ENCODE data around the gene DIAPH2.
A peak's percentile ranks its signal among the peaks of the same experiment; 100 is the strongest.
"Not testable (repeated sequence)": the region's sequence is repeated elsewhere in the genome, so short reads cannot be mapped to it uniquely, and the experiment has no call there.

The DIAPH2 gene

GRCh38 chrX:96684339-96685209 is at the start of gene DIAPH2:
Gene DIAPH2 (plus strand): TSS chrX:96684842.
- DNase-seq (ENCODE audit: low spot score) = peak; percentile 67

DNA sequence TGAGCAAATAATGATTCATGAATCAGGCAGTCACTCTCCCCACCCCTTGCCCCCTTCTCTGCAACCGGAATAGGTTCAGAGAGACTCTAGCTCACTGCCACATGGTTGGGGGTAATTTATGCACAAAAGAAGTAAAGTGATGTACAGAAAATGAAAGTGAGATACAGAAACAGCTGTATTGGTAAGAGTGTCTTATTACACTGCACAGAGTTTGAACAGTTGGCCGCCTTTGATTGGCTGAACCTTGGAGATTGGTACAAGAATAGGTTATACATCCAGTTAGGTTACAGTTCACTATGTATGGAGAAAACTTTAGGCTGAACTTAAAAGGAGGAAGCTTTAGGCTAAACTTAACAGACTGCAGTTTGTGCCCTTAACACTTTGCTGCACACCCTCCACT is 34.6 kb upstream of the DIAPH2 start:
- no peak for DNase-seq (ENCODE audit: low spot score)

DNA sequence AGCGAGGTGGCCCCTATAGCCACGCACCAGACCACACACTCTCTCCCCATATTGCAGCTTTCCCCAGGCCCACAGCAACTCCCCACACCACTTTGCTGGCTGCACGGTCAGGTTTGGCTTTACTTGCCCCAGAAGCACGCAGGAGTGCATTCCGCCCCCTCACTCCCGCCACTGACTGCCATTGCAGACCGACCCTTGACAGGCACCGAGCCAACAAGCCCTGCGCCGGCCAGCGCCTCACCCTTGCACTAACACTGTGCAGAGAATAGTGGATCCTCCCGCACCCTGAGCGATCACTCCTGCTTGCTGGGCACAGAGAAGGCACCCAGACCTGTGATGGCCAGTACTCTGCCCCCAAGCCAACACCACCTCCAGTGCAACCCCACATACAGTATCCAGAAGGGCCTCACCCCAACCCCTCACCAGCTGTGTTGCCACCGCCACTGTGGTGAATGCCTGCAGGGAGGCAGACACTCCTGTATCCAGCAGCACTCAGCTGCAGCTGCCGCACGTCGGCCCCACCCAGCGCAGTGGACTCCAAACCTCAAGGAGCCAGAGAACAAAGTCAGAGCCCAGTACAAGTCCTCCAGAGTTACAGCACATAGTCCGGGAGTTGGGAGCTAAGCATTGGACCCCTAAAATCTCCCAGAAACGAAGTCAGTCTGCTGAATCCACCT is 28.6 kb upstream of the DIAPH2 start:
- no peak for DNase-seq (ENCODE audit: low spot score)

GRCh38 chrX:96682516-96682915 is 2.1 kb upstream of the DIAPH2 start:
- peak; percentile 35 for DNase-seq (ENCODE audit: low spot score)

GRCh38 chrX:96683997-96684338 is 674 bp upstream of the DIAPH2 start:
- no peak for DNase-seq (ENCODE audit: low spot score)

GRCh38 chrX:96685210-96686099 is 813 bp downstream of the DIAPH2 start:
- DNase-seq (ENCODE audit: low spot score) = peak; percentile 14

GRCh38 chrX:96687776-96688175 is 3.1 kb downstream of the DIAPH2 start:
- DNase-seq (ENCODE audit: low spot score) = no peak

- no peak for DNase-seq (ENCODE audit: low spot score)
These were observed 4.1 kb downstream of the DIAPH2 start for GRCh38 chrX:96688789-96689188.

DNA sequence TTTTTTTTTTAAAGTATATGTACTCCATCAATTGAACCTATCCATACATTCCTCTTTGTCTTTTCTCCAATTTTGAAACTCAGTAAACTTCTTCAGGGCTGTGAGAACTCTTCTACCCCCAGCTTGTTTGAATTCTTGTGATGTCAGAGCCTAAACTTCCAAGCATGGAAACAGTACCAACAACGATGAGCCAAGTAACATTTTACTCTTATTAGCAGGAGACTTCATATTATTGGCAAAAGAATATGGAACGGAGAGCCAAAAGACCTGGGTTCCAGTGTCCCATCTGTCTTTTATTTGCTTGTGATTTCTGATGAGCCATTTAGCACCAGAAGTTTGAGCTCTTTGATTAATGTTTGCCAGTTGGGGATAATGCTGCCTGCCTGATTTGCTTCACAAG is 5.3 kb downstream of the DIAPH2 start:
- no peak for DNase-seq (ENCODE audit: low spot score)

DNA sequence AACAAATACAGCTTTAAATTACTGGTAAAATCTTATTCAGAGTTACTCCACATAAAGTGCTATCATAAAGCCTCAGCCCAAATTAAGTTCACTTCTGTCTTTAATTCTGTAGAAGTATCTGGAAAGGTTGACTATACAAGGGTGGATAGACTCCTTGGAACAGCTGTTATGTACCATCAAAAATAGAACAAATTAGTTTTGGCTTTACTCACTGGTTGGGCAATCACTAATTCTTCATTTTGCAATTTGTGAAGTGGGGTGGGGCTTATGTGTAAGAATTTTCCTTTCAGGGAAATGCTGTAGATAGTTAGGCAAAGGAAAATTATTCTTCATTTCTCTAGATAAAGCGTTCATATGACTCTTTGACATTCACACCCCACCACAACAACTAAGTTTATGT is 7.8 kb downstream of the DIAPH2 start:
- no peak for DNase-seq (ENCODE audit: low spot score)

- DNase-seq (ENCODE audit: low spot score) = no peak
These were observed 8.2 kb downstream of the DIAPH2 start for GRCh38 chrX:96692890-96693289.

GRCh38 chrX:96693407-96693806 is 8.8 kb downstream of the DIAPH2 start:
- no peak for DNase-seq (ENCODE audit: low spot score)

DNA sequence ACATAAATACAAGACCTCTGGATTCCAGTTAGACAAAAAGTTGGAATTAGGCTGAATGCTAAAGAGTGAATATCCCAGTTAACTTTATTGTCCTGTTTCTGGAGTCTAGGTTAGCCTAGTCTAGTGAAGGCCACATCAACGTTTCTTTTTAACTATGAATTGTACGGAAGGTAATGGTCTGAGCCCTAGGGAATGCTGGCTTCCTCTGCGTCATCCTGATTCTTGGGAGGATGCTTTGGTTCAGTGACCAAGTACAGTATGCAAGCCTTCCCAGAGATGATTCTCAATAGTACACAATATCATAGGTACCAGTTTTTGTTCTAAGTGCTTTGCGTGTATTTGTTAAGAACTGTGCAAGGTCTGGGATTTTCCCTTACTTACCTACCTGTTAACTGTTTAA is 11.8 kb downstream of the DIAPH2 start:
- no peak for DNase-seq (ENCODE audit: low spot score)

- no peak for DNase-seq (ENCODE audit: low spot score)
These were observed 16.0 kb downstream of the DIAPH2 start for GRCh38 chrX:96700625-96701024.

DNA sequence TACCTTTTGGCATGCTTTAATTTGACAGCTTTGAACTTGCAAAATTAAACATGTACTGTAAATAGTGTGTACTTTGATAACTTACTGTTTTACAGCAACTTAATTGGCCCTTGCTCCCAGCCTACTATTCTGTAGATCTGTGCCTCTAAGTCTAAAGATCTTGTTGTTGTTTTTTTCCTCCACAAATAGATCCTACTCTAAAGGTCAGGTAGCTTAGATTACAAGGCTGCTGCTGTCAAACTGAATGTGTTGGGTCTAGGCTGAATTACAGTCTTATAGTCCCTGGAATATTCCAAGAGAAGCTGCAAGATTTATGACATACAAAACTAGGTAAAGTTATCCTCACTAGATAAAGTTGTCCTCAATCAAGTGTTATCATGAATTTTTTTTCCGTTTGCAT is 18.7 kb downstream of the DIAPH2 start:
- DNase-seq (ENCODE audit: low spot score) = no peak

- DNase-seq (ENCODE audit: low spot score) = no peak
These were observed 19.2 kb downstream of the DIAPH2 start for GRCh38 chrX:96703816-96704215.

- DNase-seq (ENCODE audit: low spot score) = no peak
These were observed 20.0 kb downstream of the DIAPH2 start for GRCh38 chrX:96704629-96705028.

- no peak for DNase-seq (ENCODE audit: low spot score)
These were observed 21.3 kb downstream of the DIAPH2 start for GRCh38 chrX:96705905-96706304.

GRCh38 chrX:96707804-96708203 is 23.2 kb downstream of the DIAPH2 start:
- no peak for DNase-seq (ENCODE audit: low spot score)

DNA sequence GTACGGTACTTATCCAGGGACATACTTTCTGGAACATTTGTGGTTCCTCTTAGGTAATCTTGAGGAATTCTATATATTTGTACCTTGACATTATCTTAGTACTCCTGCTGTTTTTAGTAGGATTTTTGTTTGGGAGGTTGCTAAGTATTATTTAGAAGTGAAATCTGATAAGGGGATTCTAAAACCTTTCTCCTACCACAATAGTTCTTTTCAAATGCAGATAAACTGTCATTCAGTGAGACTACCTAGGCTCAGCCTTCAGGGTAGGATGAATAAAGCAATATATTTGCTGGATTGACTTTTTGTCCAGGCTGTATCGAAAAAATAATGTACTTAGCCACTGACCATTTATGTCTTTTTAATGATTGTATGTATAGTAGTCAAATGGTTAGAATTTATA is 25.4 kb downstream of the DIAPH2 start:
- no peak for DNase-seq (ENCODE audit: low spot score)

DNA sequence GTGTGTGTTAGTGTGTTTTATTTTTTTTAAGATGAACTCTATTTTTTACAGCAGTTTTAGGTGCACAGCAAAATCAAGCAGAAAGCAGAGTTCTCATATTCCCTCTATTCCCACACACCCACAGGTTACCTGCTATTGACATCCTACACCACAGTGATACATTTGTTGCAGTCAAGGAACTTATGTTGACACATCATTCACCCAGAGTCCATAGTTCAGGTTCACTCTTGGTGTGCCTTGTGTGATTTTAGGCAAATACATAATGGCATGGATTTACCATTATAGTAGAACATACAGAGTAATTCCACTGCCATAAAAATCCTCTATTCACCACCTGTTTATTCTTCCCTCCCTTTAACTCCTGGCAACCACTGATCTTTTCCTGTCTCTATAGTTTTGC is 28.7 kb downstream of the DIAPH2 start:
- no peak for DNase-seq (ENCODE audit: low spot score)

DNA sequence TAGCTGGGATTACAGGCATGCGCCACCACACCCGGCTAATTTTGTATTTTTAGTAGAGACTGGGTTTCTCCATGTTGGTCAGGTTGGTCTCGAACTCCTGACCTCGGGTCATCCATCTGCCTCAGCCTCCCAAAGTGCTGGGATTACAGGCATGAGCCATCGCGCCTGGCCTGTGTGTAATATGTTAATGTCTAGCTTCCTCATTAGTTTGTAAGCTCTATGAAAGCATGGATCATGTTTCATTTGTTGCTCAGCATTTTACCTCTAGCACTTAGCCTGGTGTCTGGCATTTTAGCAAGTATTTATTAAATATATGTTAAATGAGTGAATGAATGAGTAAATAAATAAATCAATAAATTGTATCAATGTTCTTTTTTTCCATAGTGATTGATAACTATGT is 29.8 kb downstream of the DIAPH2 start:
- not testable (repeated sequence) for DNase-seq (ENCODE audit: low spot score)

DNA sequence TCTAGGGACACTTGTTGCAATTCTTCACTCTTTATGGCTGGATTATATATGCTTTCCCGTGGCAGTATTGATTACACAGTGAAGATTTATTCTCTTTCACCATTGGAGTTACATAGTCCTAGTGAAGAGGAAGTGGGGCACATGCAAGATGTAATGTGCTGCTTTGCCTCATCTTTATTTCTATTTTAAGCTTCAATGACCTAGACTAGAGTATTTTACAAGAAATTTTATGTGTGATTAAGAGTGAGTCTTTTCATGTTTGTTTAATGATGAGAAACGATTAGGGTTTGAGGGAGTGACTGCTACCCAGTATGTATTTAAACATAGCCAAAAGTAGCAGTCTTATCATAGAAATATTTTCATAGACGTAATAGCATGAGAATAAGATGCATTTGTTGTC is 30.8 kb downstream of the DIAPH2 start:
- DNase-seq (ENCODE audit: low spot score) = no peak
